HG02588 (cell line): ENCODE measurements around the gene KLF13.

Experiments
- ATAC-seq: cut with Tn5 transposase; IDR thresholded peaks from one replicate; pipeline ENCODE4 v1.9.1; 2021; ENCODE audit warnings: mild to moderate bottlenecking, moderate library complexity; ENCODE audit not compliant: unreplicated experiment

KLF13 gene

GRCh38 chr15:31377030-31377429 lies 50.4 kb downstream of the KLF13 start:
- no peak for ATAC-seq

- no peak for ATAC-seq
Measured at GRCh38 chr15:31378363-31378903, 51.8 kb downstream of the KLF13 start.

GRCh38 chr15:31379042-31379441 lies 52.4 kb downstream of the KLF13 start:
- ATAC-seq: no peak

- no peak for ATAC-seq
Measured at GRCh38 chr15:31379577-31379976, 52.9 kb downstream of the KLF13 start.

GRCh38 chr15:31381801-31382712 lies 55.4 kb downstream of the KLF13 start:
- ATAC-seq: no peak

GRCh38 chr15:31382713-31383045 lies 56.0 kb downstream of the KLF13 start:
- no peak for ATAC-seq

- ATAC-seq: no peak
Measured at GRCh38 chr15:31383139-31383538, 56.5 kb downstream of the KLF13 start.

- ATAC-seq: no peak
Measured at GRCh38 chr15:31384568-31384967, 57.9 kb downstream of the KLF13 start.

GRCh38 chr15:31385736-31386135 lies 59.1 kb downstream of the KLF13 start:
- ATAC-seq: no peak

- no peak for ATAC-seq
Measured at GRCh38 chr15:31387092-31387478, 60.5 kb downstream of the KLF13 start.

GRCh38 chr15:31387479-31388118 lies 61.0 kb downstream of the KLF13 start:
- no peak for ATAC-seq

GRCh38 chr15:31389576-31389975 lies 62.9 kb downstream of the KLF13 start:
- ATAC-seq: no peak

- ATAC-seq: no peak
Measured at GRCh38 chr15:31390029-31390428, 63.4 kb downstream of the KLF13 start.

- ATAC-seq: no peak
Measured at GRCh38 chr15:31390777-31391486, 64.3 kb downstream of the KLF13 start.

- peak; percentile 86 for ATAC-seq
Measured at GRCh38 chr15:31391687-31392671, 65.3 kb downstream of the KLF13 start.

- peak; percentile 32 for ATAC-seq
Measured at GRCh38 chr15:31392761-31393401, 66.2 kb downstream of the KLF13 start.

- no peak for ATAC-seq
Measured at GRCh38 chr15:31393444-31394091, 66.9 kb downstream of the KLF13 start.

- ATAC-seq: no peak
Measured at GRCh38 chr15:31396881-31397560, 70.4 kb downstream of the KLF13 start.
